Measurements from ENCODE around the gene IKBIP. TPM values are rescaled to one million over a fixed set of nuclear protein-coding genes. Genes with fewer than 3 reads are reported as not detected.

Gene IKBIP
- total and polyA plus RNA-seq, 10 donors: 13.5 to 30.7 (median 18.8) TPM

- intact Hi-C loops (cut with DNase I; ENCODE audit: low total_unique reads): no loop called here
- peak overlapping the region in 7 of 8 donors; percentile 8 to 86 (median 68) for H3K27ac ChIP-seq
- TF ChIP-seq POLR2A (IDR thresholded peaks at IDR 0.05): no peak
- no peak for TF ChIP-seq CTCF (IDR thresholded peaks at IDR 0.05 in 8 of 11, conservative IDR thresholded peaks at IDR 0.05 in 3 of 11)
- TF ChIP-seq POLR2AphosphoS5 (IDR thresholded peaks at IDR 0.05): no peak
- H3K27me3 ChIP-seq (replicated peaks in 1 of 7): no peaks in the 10 kb centered on the region
- H3K4me3 ChIP-seq: no peak overlapping the region
- no peaks in the 10 kb centered on the region for H3K9me3 ChIP-seq
- H3K36me3 ChIP-seq: no peaks in the 10 kb centered on the region
- no peak for DNase-seq
- WGBS, 5 donors: 31 to 60% (median 34%) methylated on average over 4 of the region's 4 CpGs
- peaks cover 0 to 30% (median 9%) of the 10 kb centered on the region in 6 donors for H3K4me1 ChIP-seq
Observed at GRCh38 chr12:98618952-98619351, 25.6 kb downstream of the IKBIP start.

GRCh38 chr12:98612696-98613334 is 31.8 kb downstream of the IKBIP start:
- H3K27me3 ChIP-seq (replicated peaks in 1 of 7): no peaks in the 10 kb centered on the region
- peak overlapping the region; percentile 37 to 79 (median 58) for H3K27ac ChIP-seq
- DNase-seq: peak; percentile 79
- H3K4me3 ChIP-seq: no peak overlapping the region
- TF ChIP-seq CTCF (IDR thresholded peaks at IDR 0.05 in 8 of 11, conservative IDR thresholded peaks at IDR 0.05 in 3 of 11) (no peak), POLR2AphosphoS5 (IDR thresholded peaks at IDR 0.05) (no peak), POLR2A (IDR thresholded peaks at IDR 0.05) (no peak)
- peaks cover 0 to 34% (median 7%) of the 10 kb centered on the region in 6 donors for H3K4me1 ChIP-seq
- no peaks in the 10 kb centered on the region for H3K36me3 ChIP-seq
- intact Hi-C loops (cut with DNase I; ENCODE audit: low total_unique reads): no loop called here
- WGBS, 5 donors: 48 to 66% (median 55%) methylated on average over 5 of the region's 5 CpGs
- H3K9me3 ChIP-seq: no peaks in the 10 kb centered on the region

GRCh38 chr12:98610596-98610995 is 34.0 kb downstream of the IKBIP start:
- no peak for DNase-seq
- Histone ChIP-seq H3K4me1 (peaks cover 0 to 47% (median 9%) of the 10 kb centered on the region in 6 donors), H3K27ac (no peak overlapping the region), H3K4me3 (no peak overlapping the region), H3K27me3 (replicated peaks in 1 of 7) (no peaks in the 10 kb centered on the region), H3K9me3 (no peaks in the 10 kb centered on the region), H3K36me3 (peaks cover 0 to 2% (median 0%) of the 10 kb centered on the region in 6 donors)
- TF ChIP-seq POLR2A (IDR thresholded peaks at IDR 0.05) (no peak), POLR2AphosphoS5 (IDR thresholded peaks at IDR 0.05) (no peak), CTCF (IDR thresholded peaks at IDR 0.05 in 8 of 11, conservative IDR thresholded peaks at IDR 0.05 in 3 of 11) (no peak)
- intact Hi-C loops (cut with DNase I; ENCODE audit: low total_unique reads): no loop called here
- 95 to 99% (median 98%) methylated on average over 2 of the region's 2 CpGs for WGBS, 5 donors

GRCh38 chr12:98606359-98606988 is 38.1 kb downstream of the IKBIP start:
- Histone ChIP-seq H3K27me3 (replicated peaks in 1 of 7) (no peaks in the 10 kb centered on the region), H3K9me3 (no peaks in the 10 kb centered on the region), H3K4me3 (no peak overlapping the region), H3K4me1 (peaks cover 0 to 17% (median 0%) of the 10 kb centered on the region in 6 donors), H3K27ac (peak overlapping the region in 4 of 8 donors; percentile 69 to 87 (median 80)), H3K36me3 (peaks cover 0 to 43% (median 35%) of the 10 kb centered on the region in 6 donors)
- no peak for DNase-seq
- intact Hi-C loops (cut with DNase I; ENCODE audit: low total_unique reads): no loop called here
- WGBS, 5 donors: 56 to 75% (median 58%) methylated on average over 2 of the region's 2 CpGs
- TF ChIP-seq POLR2AphosphoS5 (IDR thresholded peaks at IDR 0.05) (no peak), CTCF (IDR thresholded peaks at IDR 0.05 in 8 of 11, conservative IDR thresholded peaks at IDR 0.05 in 3 of 11) (peak in 3 of 11 experiments; percentile 10 to 18 (median 15))
